HEK293 (cell line): ENCODE data around the gene ZNF785.

Source experiments
- CTCF ChIA-PET: fragments of 350-600 bp; formaldehyde crosslinking; extraction: SDS; loops from one replicate; lab custom pipeline; 2021; ENCODE audit warnings: antibody characterized with exemption; lab: Yijun Ruan, JAX
- POLR2A ChIA-PET: fragments of 300-600 bp; formaldehyde crosslinking; extraction: SDS; loops from one replicate; lab custom pipeline; 2020; ENCODE audit warnings: antibody characterized with exemption, inconsistent platforms; lab: Yijun Ruan, JAX
- H3K27ac ChIP-seq: fragments of 200-500 bp; sonication (Bioruptor generic); 2 replicates; pipeline ENCODE4 v1.5.1; 2014; ENCODE audit warnings: low read depth, low read length, control low read depth, inconsistent platforms; ENCODE audit errors: extremely low read depth
- H3K36me3 ChIP-seq, 2 experiments: fragments of 200-500 bp in 1 of 2; sonication (Bioruptor generic) in 1 of 2; 1 replicate in 1 of 2; 2 replicates in 1 of 2; pipeline ENCODE4 v1.5.1; 2014 to 2017; ENCODE audit warnings: inconsistent platforms in 2 of 2, low read length in 2 of 2; ENCODE audit not compliant: control insufficient read depth in 2 of 2, insufficient read depth in 1 of 2
- H3K4me1 ChIP-seq: fragments of 200-500 bp; sonication (Bioruptor generic); 2 replicates; pipeline ENCODE4 v1.5.1; 2014; ENCODE audit warnings: mild to moderate bottlenecking, low read length, inconsistent platforms; ENCODE audit not compliant: control insufficient read depth, insufficient read depth
- H3K4me3 ChIP-seq: 2 replicates; pipeline ENCODE4 v1.5.1; 2011; ENCODE audit warnings: low read depth, mild to moderate bottlenecking, control low read depth, low read length, moderate library complexity
- H3K9me3 ChIP-seq: fragments of 200-500 bp; sonication (Bioruptor generic); 2 replicates; pipeline ENCODE4 v1.5.1; 2014; ENCODE audit warnings: low read depth, low read length, inconsistent platforms; ENCODE audit not compliant: control insufficient read depth, insufficient read depth
- BCL11A ChIP-seq: fragments of 450-650 bp; formaldehyde crosslinking; IDR thresholded peaks from 2 replicates; pipeline ENCODE4 v1.5.1; 2016; ENCODE audit warnings: low read depth, missing biosample characterization, missing genetic modification characterization
- ELK4 ChIP-seq: IDR thresholded peaks from 2 replicates; pipeline ENCODE4 v1.6.1; 2011; ENCODE audit warnings: mild to moderate bottlenecking, low read depth, low read length, borderline replicate concordance
- GFI1B ChIP-seq: fragments of 450-650 bp; formaldehyde crosslinking; IDR thresholded peaks from 2 replicates; pipeline ENCODE4 v1.5.1; 2016; ENCODE audit warnings: missing biosample characterization, missing genetic modification characterization
- GLI4 ChIP-seq: fragments of 450-650 bp; formaldehyde crosslinking; IDR thresholded peaks from 2 replicates; pipeline ENCODE4 v1.5.1; 2016; ENCODE audit warnings: missing biosample characterization, missing genetic modification characterization
- KLF1 ChIP-seq: fragments of 450-650 bp; formaldehyde crosslinking; IDR thresholded peaks from 2 replicates; pipeline ENCODE4 v1.5.1; 2016; ENCODE audit warnings: missing biosample characterization, missing genetic modification characterization
- KLF16 ChIP-seq: fragments of 450-650 bp; formaldehyde crosslinking; IDR thresholded peaks from 2 replicates; pipeline ENCODE4 v1.5.1; 2017; ENCODE audit warnings: missing biosample characterization, missing genetic modification characterization
- KLF8 ChIP-seq: fragments of 450-650 bp; formaldehyde crosslinking; IDR thresholded peaks from 2 replicates; pipeline ENCODE4 v1.5.1; 2016; ENCODE audit warnings: missing biosample characterization, missing genetic modification characterization
- KLF9 ChIP-seq: fragments of 450-650 bp; formaldehyde crosslinking; IDR thresholded peaks from 2 replicates; pipeline ENCODE4 v1.5.1; 2016; ENCODE audit warnings: missing biosample characterization, missing genetic modification characterization, low read depth
- MZF1 ChIP-seq: fragments of 450-650 bp; formaldehyde crosslinking; IDR thresholded peaks from 2 replicates; pipeline ENCODE4 v1.5.1; 2017; ENCODE audit warnings: missing biosample characterization, missing genetic modification characterization, borderline replicate concordance
- RBAK ChIP-seq: fragments of 450-650 bp; formaldehyde crosslinking; IDR thresholded peaks from 2 replicates; pipeline ENCODE4 v1.5.1; 2016; ENCODE audit warnings: missing biosample characterization, missing genetic modification characterization
- REPIN1 ChIP-seq: fragments of 450-650 bp; formaldehyde crosslinking; IDR thresholded peaks from 2 replicates; pipeline ENCODE4 v1.5.1; 2017; ENCODE audit warnings: missing biosample characterization, missing genetic modification characterization, low read depth
- TCF7L2 ChIP-seq: IDR thresholded peaks from 2 replicates; pipeline ENCODE4 v1.6.1; 2011; ENCODE audit warnings: low read depth, mild to moderate bottlenecking, inconsistent platforms, low read length, moderate library complexity, borderline replicate concordance
- TSHZ1 ChIP-seq: fragments of 450-650 bp; formaldehyde crosslinking; IDR thresholded peaks from 2 replicates; pipeline ENCODE4 v1.5.1; 2016; ENCODE audit warnings: missing biosample characterization, missing genetic modification characterization, borderline replicate concordance
- ZBTB1 ChIP-seq: fragments of 450-650 bp; formaldehyde crosslinking; IDR thresholded peaks from 2 replicates; pipeline ENCODE4 v1.5.1; 2016; ENCODE audit warnings: missing biosample characterization, missing genetic modification characterization
- ZNF169 ChIP-seq: fragments of 450-650 bp; formaldehyde crosslinking; IDR thresholded peaks from 2 replicates; pipeline ENCODE4 v1.5.1; 2016; ENCODE audit warnings: missing biosample characterization, missing genetic modification characterization
- ZNF174 ChIP-seq: fragments of 450-650 bp; formaldehyde crosslinking; IDR thresholded peaks from 2 replicates; pipeline ENCODE4 v1.5.0; 2017; ENCODE audit warnings: missing biosample characterization, mild to moderate bottlenecking, missing genetic modification characterization
- ZNF26 ChIP-seq: fragments of 450-650 bp; formaldehyde crosslinking; IDR thresholded peaks from 2 replicates; pipeline ENCODE4 v1.5.1; 2016; ENCODE audit warnings: missing biosample characterization, missing genetic modification characterization
- ZNF274 ChIP-seq, 2 experiments: fragments of 200-500 bp in 1 of 2; fragments of 450-650 bp in 1 of 2; sonication (Bioruptor generic) in 1 of 2; formaldehyde crosslinking in 1 of 2; IDR thresholded peaks; 2 replicates each; pipeline versions ENCODE4 v1.5.1 to v1.6.1; 2014 to 2016; ENCODE audit warnings: borderline replicate concordance in 1 of 2, inconsistent platforms in 1 of 2, low read length in 1 of 2, missing biosample characterization in 1 of 2, missing genetic modification characterization in 1 of 2
- ZNF341 ChIP-seq: fragments of 450-650 bp; formaldehyde crosslinking; IDR thresholded peaks from 2 replicates; pipeline ENCODE4; 2016; ENCODE audit warnings: low read depth, missing biosample characterization, missing genetic modification characterization
- ZNF488 ChIP-seq: fragments of 450-650 bp; formaldehyde crosslinking; IDR thresholded peaks from 2 replicates; pipeline ENCODE4 v1.5.1; 2016; ENCODE audit warnings: missing biosample characterization, missing genetic modification characterization
- ZNF530 ChIP-seq: fragments of 450-650 bp; formaldehyde crosslinking; IDR thresholded peaks from 2 replicates; pipeline ENCODE4 v1.5.1; 2016; ENCODE audit warnings: low read depth, missing biosample characterization, missing genetic modification characterization
- ZNF548 ChIP-seq: fragments of 450-650 bp; formaldehyde crosslinking; IDR thresholded peaks from 2 replicates; pipeline ENCODE4 v1.5.1; 2016; ENCODE audit warnings: missing biosample characterization, missing genetic modification characterization
- ZNF560 ChIP-seq: fragments of 450-650 bp; formaldehyde crosslinking; IDR thresholded peaks from 2 replicates; pipeline ENCODE4 v1.5.1; 2017; ENCODE audit warnings: missing biosample characterization, missing genetic modification characterization, borderline replicate concordance
- ZNF571 ChIP-seq: fragments of 450-650 bp; formaldehyde crosslinking; IDR thresholded peaks from 2 replicates; pipeline ENCODE4 v1.5.0; 2017; ENCODE audit warnings: missing biosample characterization, missing genetic modification characterization
- ZNF580 ChIP-seq: fragments of 450-650 bp; formaldehyde crosslinking; IDR thresholded peaks from 2 replicates; pipeline ENCODE4 v1.5.1; 2016; ENCODE audit warnings: missing biosample characterization, missing genetic modification characterization
- ZNF629 ChIP-seq: fragments of 450-650 bp; formaldehyde crosslinking; IDR thresholded peaks from 2 replicates; pipeline ENCODE4 v1.5.1; 2017; ENCODE audit warnings: missing biosample characterization, missing genetic modification characterization
- ZNF707 ChIP-seq: fragments of 450-650 bp; formaldehyde crosslinking; IDR thresholded peaks from 2 replicates; pipeline ENCODE4 v1.5.1; 2016; ENCODE audit warnings: missing biosample characterization, missing genetic modification characterization
- ZNF830 ChIP-seq: fragments of 450-650 bp; IDR thresholded peaks from 2 replicates; pipeline ENCODE4 v1.5.0; 2018; ENCODE audit warnings: missing biosample characterization, missing genetic modification characterization, low read depth, mild to moderate bottlenecking, moderate library complexity
- ZXDB ChIP-seq: fragments of 450-650 bp; formaldehyde crosslinking; IDR thresholded peaks from 2 replicates; pipeline ENCODE4 v1.5.1; 2016; ENCODE audit warnings: missing biosample characterization, missing genetic modification characterization

The ZNF785 gene

GRCh38 chr16:30559690-30560089, 25.8 kb downstream of the ZNF785 start (continued):
- TF ChIP-seq ZNF274 (IDR thresholded peaks at IDR 0.05; ENCODE audit: low read length) (no peak), ZNF274 (tag by site-specific recombination; IDR thresholded peaks at IDR 0.05; ENCODE audit: borderline replicate concordance) (no peak), ZNF488 (tag by site-specific recombination) (no peak), BCL11A (tag by site-specific recombination) (no peak), ZNF571 (tag by site-specific recombination) (no peak), REPIN1 (tag by site-specific recombination) (no peak), KLF8 (tag by site-specific recombination) (no peak), ZNF707 (tag by site-specific recombination) (no peak), ZNF26 (tag by site-specific recombination) (no peak), ZNF580 (no peak), ZNF174 (no peak)

GRCh38 chr16:30558789-30559377, 26.6 kb downstream of the ZNF785 start:
- peak overlapping the region; percentile 98 for H3K27ac ChIP-seq
- TF ChIP-seq ZNF580 (peak; percentile 80; the same call in 1 of the 2 replicates), ZXDB (tag by site-specific recombination) (no peak), TCF7L2 (no peak), TSHZ1 (no peak), RBAK (tag by site-specific recombination) (no peak), ZNF530 (peak; percentile 60; the same call in 1 of the 2 replicates), ZBTB1 (tag by site-specific recombination) (no peak), ELK4 (no peak), KLF16 (tag by site-specific recombination) (peak; percentile 37; the same call in 1 of the 2 replicates), ZNF169 (tag by site-specific recombination) (peak; percentile 67; the same call in 1 of the 2 replicates), GLI4 (peak; percentile 78; the same call in 1 of the 2 replicates), ZNF341 (tag by site-specific recombination) (no peak), GFI1B (tag by site-specific recombination) (no peak), ZNF560 (0 out of 2 replicates have a peak, but pooled peaks have one; percentile 3), MZF1 (tag by site-specific recombination) (0 out of 2 replicates have a peak, but pooled peaks have one; percentile 4), KLF1 (tag by site-specific recombination) (no peak), ZNF830 (tag by site-specific recombination) (no peak), KLF9 (peak; percentile 90), ZNF629 (tag by site-specific recombination) (no peak), ZNF548 (0 out of 2 replicates have a peak, but pooled peaks have one; percentile 29)

More at GRCh38 chr16:30558789-30559377, 26.6 kb downstream of the ZNF785 start:
- ChIA-PET CTCF (interaction anchor here (0.7 to 2.0 kb wide), 9 partner anchors 13 to 135 kb away, joined by 3 to 6 read pairs (median 4); no protein-coding TSS in a partner anchor), POLR2A (interaction anchor here (0.6 to 3.9 kb wide), 20 partner anchors 9 to 224 kb away, joined by 3 to 69 read pairs (median 10); partner anchors contain the start of genes DCTPP1, PRR14, ZNF688 and ZNF689)
- peak overlapping the region; percentile 3; the same call in 1 of the 2 replicates for H3K4me3 ChIP-seq
- H3K9me3 ChIP-seq = no peaks in the 10 kb centered on the region
- H3K4me1 ChIP-seq = peaks cover 2% of the 10 kb centered on the region; the same call in 1 of the 2 replicates
- peaks cover 9 to 26% of the 10 kb centered on the region in 2 experiments; a peak in 2 of 3 replicates for H3K36me3 ChIP-seq
